Activated T-cell treated with anti-CD3 and anti-CD28 coated beads, Interleukin-2, amount 50 U/mL, for 24 hours (primary cell): ENCODE data around the gene OASL.

ENCODE experiments used
- DNase-seq: peaks from one replicate; pipeline ENCODE4 v3.0.0-alpha.2; 2020
- H3K27ac Mint-ChIP-seq: 2 replicates; pipeline ENCODE4 v1.8.0; 2020; ENCODE audit warnings: mild to moderate bottlenecking, mixed read lengths
- H3K27me3 Mint-ChIP-seq: 2 replicates; pipeline ENCODE4 v1.8.0; 2020; ENCODE audit warnings: mixed read lengths
- H3K36me3 Mint-ChIP-seq: 2 replicates; pipeline ENCODE4 v1.8.0; 2020; ENCODE audit warnings: low read depth, mixed read lengths
- H3K4me1 Mint-ChIP-seq: 2 replicates; pipeline ENCODE4 v1.8.0; 2020; ENCODE audit warnings: low read depth, mixed read lengths
- H3K4me3 Mint-ChIP-seq: 2 replicates; pipeline ENCODE4 v1.8.0; 2020; ENCODE audit warnings: mild to moderate bottlenecking, moderate library complexity, mixed read lengths
- H3K9me3 Mint-ChIP-seq: 2 replicates; pipeline ENCODE4 v1.8.0; 2020; ENCODE audit warnings: mixed read lengths

The OASL gene

GRCh38 chr12:121011820-121012219 is 27.2 kb downstream of the OASL start:
- peaks cover 79% of the 10 kb centered on the region for H3K36me3 Mint-ChIP-seq
- no peaks in the 10 kb centered on the region for H3K27me3 Mint-ChIP-seq
- peak overlapping the region; percentile 1 for H3K27ac Mint-ChIP-seq
- no peaks in the 10 kb centered on the region for H3K9me3 Mint-ChIP-seq
- no peak overlapping the region for H3K4me3 Mint-ChIP-seq
- DNase-seq: no peak
- H3K4me1 Mint-ChIP-seq: peaks cover 27% of the 10 kb centered on the region

- Mint-ChIP-seq H3K36me3 (peaks cover 84% of the 10 kb centered on the region), H3K4me3 (no peak overlapping the region), H3K4me1 (peaks cover 22% of the 10 kb centered on the region), H3K27ac (no peak overlapping the region), H3K27me3 (no peaks in the 10 kb centered on the region), H3K9me3 (no peaks in the 10 kb centered on the region)
- DNase-seq: no peak
These were observed 28.2 kb downstream of the OASL start for GRCh38 chr12:121010860-121011259.

- H3K4me1 Mint-ChIP-seq: peaks cover 17% of the 10 kb centered on the region
- no peaks in the 10 kb centered on the region for H3K9me3 Mint-ChIP-seq
- no peak for DNase-seq
- no peaks in the 10 kb centered on the region for H3K27me3 Mint-ChIP-seq
- no peak overlapping the region for H3K4me3 Mint-ChIP-seq
- peaks cover 87% of the 10 kb centered on the region for H3K36me3 Mint-ChIP-seq
- H3K27ac Mint-ChIP-seq: no peak overlapping the region
These were observed 29.3 kb downstream of the OASL start for GRCh38 chr12:121009741-121010140.

- no peak for DNase-seq
- no peaks in the 10 kb centered on the region for H3K9me3 Mint-ChIP-seq
- H3K4me3 Mint-ChIP-seq: no peak overlapping the region
- no peaks in the 10 kb centered on the region for H3K27me3 Mint-ChIP-seq
- H3K36me3 Mint-ChIP-seq: peaks cover 94% of the 10 kb centered on the region
- no peak overlapping the region for H3K27ac Mint-ChIP-seq
- peaks cover 12% of the 10 kb centered on the region for H3K4me1 Mint-ChIP-seq
These were observed 30.5 kb downstream of the OASL start for GRCh38 chr12:121008347-121009098.

- H3K36me3 Mint-ChIP-seq: peaks cover 88% of the 10 kb centered on the region
- no peaks in the 10 kb centered on the region for H3K9me3 Mint-ChIP-seq
- H3K27me3 Mint-ChIP-seq: no peaks in the 10 kb centered on the region
- DNase-seq: peak; percentile 70
- H3K27ac Mint-ChIP-seq: peak overlapping the region; percentile 50
- no peak overlapping the region for H3K4me3 Mint-ChIP-seq
- peaks cover 3% of the 10 kb centered on the region for H3K4me1 Mint-ChIP-seq
These were observed 33.7 kb downstream of the OASL start for GRCh38 chr12:121005346-121005815.

GRCh38 chr12:121004253-121004815 is 34.7 kb downstream of the OASL start:
- H3K4me1 Mint-ChIP-seq: peaks cover 3% of the 10 kb centered on the region
- H3K36me3 Mint-ChIP-seq: peaks cover 77% of the 10 kb centered on the region
- no peak overlapping the region for H3K27ac Mint-ChIP-seq
- no peaks in the 10 kb centered on the region for H3K9me3 Mint-ChIP-seq
- H3K27me3 Mint-ChIP-seq: no peaks in the 10 kb centered on the region
- no peak for DNase-seq
- no peak overlapping the region for H3K4me3 Mint-ChIP-seq

- Mint-ChIP-seq H3K9me3 (no peaks in the 10 kb centered on the region), H3K4me3 (no peak overlapping the region), H3K36me3 (peaks cover 70% of the 10 kb centered on the region), H3K4me1 (peaks cover 3% of the 10 kb centered on the region), H3K27me3 (no peaks in the 10 kb centered on the region), H3K27ac (no peak overlapping the region)
- no peak for DNase-seq
These were observed 35.4 kb downstream of the OASL start for GRCh38 chr12:121003650-121004049.

GRCh38 chr12:121001841-121002483 is 37.1 kb downstream of the OASL start:
- Mint-ChIP-seq H3K4me1 (peaks cover 3% of the 10 kb centered on the region), H3K36me3 (peaks cover 54% of the 10 kb centered on the region), H3K27me3 (no peaks in the 10 kb centered on the region)

GRCh38 chr12:121001060-121001459 is 38.0 kb downstream of the OASL start:
- Mint-ChIP-seq H3K9me3 (no peaks in the 10 kb centered on the region), H3K27ac (no peak overlapping the region), H3K27me3 (no peaks in the 10 kb centered on the region), H3K4me3 (no peak overlapping the region), H3K4me1 (peaks cover 3% of the 10 kb centered on the region), H3K36me3 (peaks cover 45% of the 10 kb centered on the region)
- no peak for DNase-seq

More at GRCh38 chr12:121001841-121002483, 37.1 kb downstream of the OASL start:
- Mint-ChIP-seq H3K4me3 (no peak overlapping the region), H3K27ac (no peak overlapping the region), H3K9me3 (no peaks in the 10 kb centered on the region)
- no peak for DNase-seq

- no peaks in the 10 kb centered on the region for H3K9me3 Mint-ChIP-seq
- no peak overlapping the region for H3K4me3 Mint-ChIP-seq
- H3K4me1 Mint-ChIP-seq: peaks cover 2% of the 10 kb centered on the region
- no peak overlapping the region for H3K27ac Mint-ChIP-seq
- peaks cover 40% of the 10 kb centered on the region for H3K36me3 Mint-ChIP-seq
- no peaks in the 10 kb centered on the region for H3K27me3 Mint-ChIP-seq
- no peak for DNase-seq
These were observed 38.5 kb downstream of the OASL start for GRCh38 chr12:121000530-121000929.

- DNase-seq: no peak
- no peak overlapping the region for H3K4me3 Mint-ChIP-seq
These were observed 39.6 kb downstream of the OASL start for GRCh38 chr12:120999191-121000120.

GRCh38 chr12:120998435-120998834 is 40.6 kb downstream of the OASL start:
- DNase-seq: no peak
- Mint-ChIP-seq H3K9me3 (no peaks in the 10 kb centered on the region), H3K4me3 (no peak overlapping the region), H3K27ac (no peak overlapping the region), H3K4me1 (no peaks in the 10 kb centered on the region), H3K27me3 (no peaks in the 10 kb centered on the region), H3K36me3 (peaks cover 21% of the 10 kb centered on the region)

More at GRCh38 chr12:120999191-121000120, 39.6 kb downstream of the OASL start:
- Mint-ChIP-seq H3K27me3 (no peaks in the 10 kb centered on the region), H3K27ac (no peak overlapping the region), H3K4me1 (no peaks in the 10 kb centered on the region), H3K9me3 (no peaks in the 10 kb centered on the region), H3K36me3 (peaks cover 31% of the 10 kb centered on the region)

- Mint-ChIP-seq H3K27me3 (no peaks in the 10 kb centered on the region), H3K4me3 (no peak overlapping the region), H3K36me3 (peaks cover 11% of the 10 kb centered on the region), H3K9me3 (no peaks in the 10 kb centered on the region), H3K4me1 (no peaks in the 10 kb centered on the region), H3K27ac (no peak overlapping the region)
- DNase-seq: no peak
These were observed 41.6 kb downstream of the OASL start for GRCh38 chr12:120997448-120997847.

- DNase-seq: no peak
- no peaks in the 10 kb centered on the region for H3K36me3 Mint-ChIP-seq
- H3K27me3 Mint-ChIP-seq: no peaks in the 10 kb centered on the region
- H3K4me1 Mint-ChIP-seq: no peaks in the 10 kb centered on the region
- H3K4me3 Mint-ChIP-seq: no peak overlapping the region
- H3K9me3 Mint-ChIP-seq: no peaks in the 10 kb centered on the region
- H3K27ac Mint-ChIP-seq: no peak overlapping the region
These were observed 42.8 kb downstream of the OASL start for GRCh38 chr12:120996133-120996746.
